Esophagus muscularis mucosa (tissue), 4 donors: ENCODE data around the gene GON7. TPM values are rescaled to one million over a fixed set of nuclear protein-coding genes. Genes with fewer than 3 reads are reported as not detected.
"Not testable (repeated sequence)": the region's sequence is repeated elsewhere in the genome, so short reads cannot be mapped to it uniquely, and the experiment has no call there.

Experiments used
- DNase-seq: peaks from one replicate; pipeline ENCODE4 v3.0.0-alpha.2; 2017; ENCODE audit errors: extremely low spot score
- H3K27ac ChIP-seq, 4 donors: fragments of 200-600 bp; sonication (generic); replicated peaks in 1 of 4; 1 replicate in 3 of 4; 2 replicates in 1 of 4; pipeline ENCODE4 v1.5.1; 2016 to 2019; ENCODE audit warnings: mild to moderate bottlenecking in 1 of 4
- H3K27me3 ChIP-seq, 4 donors: fragments of 200-600 bp; sonication (generic); one replicate each; pipeline versions ENCODE4 v1.5.1 to v1.6.0; 2016 to 2019
- H3K36me3 ChIP-seq, 4 donors: fragments of 200-600 bp; sonication (generic); one replicate each; pipeline ENCODE4 v1.5.1; 2016 to 2019
- H3K4me1 ChIP-seq, 4 donors: fragments of 200-600 bp; sonication (generic); one replicate each; pipeline ENCODE4 v1.5.1; 2016 to 2019
- H3K4me3 ChIP-seq, 4 donors: fragments of 200-600 bp; sonication (generic); 1 replicate in 2 of 4; 2 replicates in 2 of 4; pipeline ENCODE4 v1.5.1; 2016 to 2019; ENCODE audit warnings: mild to moderate bottlenecking in 4 of 4, moderate library complexity in 1 of 4
- H3K9me3 ChIP-seq, 4 donors: fragments of 200-600 bp; sonication (generic); 1 replicate in 3 of 4; 2 replicates in 1 of 4; pipeline ENCODE4 v1.5.1; 2016 to 2019
- CTCF ChIP-seq, 3 experiments: fragments of 200-600 bp in 2 of 3; fragments of 450-650 bp in 1 of 3; sonication (generic) in 2 of 3; IDR thresholded peaks; one replicate each; pipeline ENCODE4 v1.5.1; 2017 to 2019; ENCODE audit warnings: antibody characterized with exemption in 3 of 3, mild to moderate bottlenecking in 2 of 3, moderate library complexity in 1 of 3
- EP300 ChIP-seq: sonication (generic); formaldehyde crosslinking; IDR thresholded peaks from one replicate; pipeline ENCODE4 v1.6.1; 2017; ENCODE audit warnings: antibody characterized with exemption
- POLR2A ChIP-seq: fragments of 450-650 bp; IDR thresholded peaks from one replicate; pipeline ENCODE4 v1.6.1; 2017; ENCODE audit warnings: antibody characterized with exemption, moderate library complexity, mild to moderate bottlenecking, low read depth
- POLR2AphosphoS5 ChIP-seq, 2 donors: sonication (generic); formaldehyde crosslinking; IDR thresholded peaks; one replicate each; pipeline ENCODE4 v1.6.1; 2017; ENCODE audit warnings: antibody characterized with exemption in 2 of 2
- WGBS: methylation state at CpG from one replicate; pipeline ENCODE4 v1.1.5; 2018; 5-methylcytosine and 5-hydroxymethylcytosine counted together
- intact Hi-C: fragments of 100-400 bp; cut with DNase I; formaldehyde crosslinking; loops from one replicate; pipeline ENCODE4 v1.15.1; 2023
- total RNA-seq, 4 donors: library from RNA; depleted of rRNA; stranded (reverse); fragments of >200 nt; gene quantifications; one replicate each; pipeline versions ENCODE4 v1.1.0 to v1.2.1, GENCODE V29; 2016

The GON7 gene
- total RNA-seq, 4 donors from 2014 or later = 6.1 to 14.5 (median 11.6) TPM

GRCh38 chr14:93171376-93171775 is 35.5 kb downstream of the GON7 start:
- 88% methylated on average over 4 of the region's 4 CpGs for WGBS
- no peaks in the 10 kb centered on the region for H3K4me1 ChIP-seq
- no peaks in the 10 kb centered on the region for H3K27me3 ChIP-seq
- no peak for DNase-seq
- H3K27ac ChIP-seq = no peak overlapping the region
- no peaks in the 10 kb centered on the region for H3K9me3 ChIP-seq
- no peaks in the 10 kb centered on the region for H3K36me3 ChIP-seq
- no peak for TF ChIP-seq POLR2A
- TF ChIP-seq EP300 = no peak
- no peak for TF ChIP-seq POLR2AphosphoS5 (IDR thresholded peaks at IDR 0.05)
- TF ChIP-seq CTCF (IDR thresholded peaks at IDR 0.05) = no peak
- no peak overlapping the region for H3K4me3 ChIP-seq
- intact Hi-C loops = no loop called here

- H3K4me3 ChIP-seq, H3K4me1 ChIP-seq, H3K9me3 ChIP-seq, H3K27ac ChIP-seq, DNase-seq, intact Hi-C loops, H3K36me3 ChIP-seq, H3K27me3 ChIP-seq: not testable (repeated sequence)
- WGBS = 94% methylated on average over 7 of the region's 20 CpGs
These were observed 36.7 kb downstream of the GON7 start for GRCh38 chr14:93170141-93170540.

- H3K27ac ChIP-seq, DNase-seq, H3K9me3 ChIP-seq, H3K27me3 ChIP-seq, H3K4me3 ChIP-seq, H3K36me3 ChIP-seq, intact Hi-C loops, H3K4me1 ChIP-seq: not testable (repeated sequence)
- 88% methylated on average over 6 of the region's 6 CpGs for WGBS
These were observed 37.2 kb downstream of the GON7 start for GRCh38 chr14:93169619-93170018.

GRCh38 chr14:93168610-93169009 is 38.3 kb downstream of the GON7 start:
- DNase-seq, H3K9me3 ChIP-seq, H3K27ac ChIP-seq, H3K36me3 ChIP-seq, H3K4me1 ChIP-seq, intact Hi-C loops, H3K27me3 ChIP-seq, H3K4me3 ChIP-seq: not testable (repeated sequence)
- 87% methylated on average over 9 of the region's 9 CpGs for WGBS

- 89% methylated on average over 26 of the region's 26 CpGs for WGBS
These were observed 41.3 kb downstream of the GON7 start for GRCh38 chr14:93165271-93166265.

GRCh38 chr14:93163564-93163963 is 43.3 kb downstream of the GON7 start:
- no peak for DNase-seq
- H3K36me3 ChIP-seq = no peaks in the 10 kb centered on the region
- H3K9me3 ChIP-seq = no peaks in the 10 kb centered on the region
- intact Hi-C loops = no loop called here
- no peak overlapping the region for H3K27ac ChIP-seq
- TF ChIP-seq POLR2A (no peak), EP300 (no peak), POLR2AphosphoS5 (IDR thresholded peaks at IDR 0.05) (no peak), CTCF (IDR thresholded peaks at IDR 0.05) (no peak)
- 78% methylated on average over 5 of the region's 5 CpGs for WGBS
- H3K4me3 ChIP-seq = no peak overlapping the region
- no peaks in the 10 kb centered on the region for H3K27me3 ChIP-seq
- H3K4me1 ChIP-seq = no peaks in the 10 kb centered on the region

More at GRCh38 chr14:93165271-93166265, 41.3 kb downstream of the GON7 start:
- H3K27me3 ChIP-seq, H3K36me3 ChIP-seq, H3K9me3 ChIP-seq, H3K4me3 ChIP-seq, H3K4me1 ChIP-seq, H3K27ac ChIP-seq, DNase-seq, intact Hi-C loops: not testable (repeated sequence)

- H3K27me3 ChIP-seq = no peaks in the 10 kb centered on the region
- intact Hi-C loops = no loop called here
- no peak overlapping the region for H3K4me3 ChIP-seq
- no peak for DNase-seq
- no peak for TF ChIP-seq CTCF (IDR thresholded peaks at IDR 0.05)
- TF ChIP-seq POLR2A = no peak
- TF ChIP-seq EP300 = no peak
- TF ChIP-seq POLR2AphosphoS5 (IDR thresholded peaks at IDR 0.05) = no peak
- no peaks in the 10 kb centered on the region for H3K4me1 ChIP-seq
- WGBS = 60% methylated on average over 4 of the region's 4 CpGs
- no peaks in the 10 kb centered on the region for H3K9me3 ChIP-seq
- H3K36me3 ChIP-seq = no peaks in the 10 kb centered on the region
- H3K27ac ChIP-seq = no peak overlapping the region
These were observed 45.4 kb downstream of the GON7 start for GRCh38 chr14:93161411-93161940.
